Natural killer cell (primary cell): ENCODE data around the gene PTCD3. TPM values are rescaled to one million over a fixed set of nuclear protein-coding genes. Genes with fewer than 3 reads are reported as not detected.
A peak's percentile ranks its signal among the peaks of the same experiment; 100 is the strongest.

ENCODE experiments used
- ATAC-seq, 3 donors: fragments of 150-1000 bp in 2 of 3; fragments of 200-7000 bp in 1 of 3; cut with Tn5 transposase; 1 replicate in 1 of 3; 2 replicates in 2 of 3; pipeline ENCODE4 v1.10.0; 2021; ENCODE audit warnings: mild to moderate bottlenecking in 2 of 3, moderate library complexity in 2 of 3
- DNase-seq, 2 donors: peaks; one replicate each; pipeline versions ENCODE4 v3.0.0 to v3.0.0-alpha.2; 2013 to 2021; ENCODE audit warnings: mixed read lengths in 1 of 2
- H3K27ac ChIP-seq: one replicate; pipeline ENCODE4 v1.5.1; 2013; ENCODE audit warnings: mild to moderate bottlenecking, low read length
- H3K27me3 ChIP-seq: one replicate; pipeline ENCODE4 v1.6.1; 2013; ENCODE audit warnings: low read length; ENCODE audit not compliant: control insufficient read depth, insufficient read depth
- H3K36me3 ChIP-seq: one replicate; pipeline ENCODE4 v1.6.1; 2013; ENCODE audit warnings: low read length; ENCODE audit not compliant: control insufficient read depth, insufficient read depth
- H3K4me1 ChIP-seq: one replicate; pipeline ENCODE4 v1.6.1; 2013; ENCODE audit warnings: low read length; ENCODE audit not compliant: control insufficient read depth, insufficient read depth
- H3K4me3 ChIP-seq: one replicate; pipeline ENCODE4 v1.5.1; 2013; ENCODE audit warnings: low read length
- H3K9me3 ChIP-seq: one replicate; pipeline ENCODE4 v1.6.1; 2013; ENCODE audit warnings: low read length; ENCODE audit not compliant: control insufficient read depth, insufficient read depth
- H3K27ac Mint-ChIP-seq, 2 donors: one replicate each; pipeline ENCODE4 v1.8.0; 2022; ENCODE audit warnings: mild to moderate bottlenecking in 2 of 2, mixed read lengths in 2 of 2, moderate library complexity in 1 of 2
- H3K27me3 Mint-ChIP-seq, 2 donors: one replicate each; pipeline ENCODE4 v1.8.0; 2022; ENCODE audit warnings: low read depth in 2 of 2, mixed read lengths in 2 of 2
- H3K36me3 Mint-ChIP-seq: one replicate; pipeline ENCODE4 v1.8.0; 2022; ENCODE audit warnings: mixed read lengths
- H3K4me1 Mint-ChIP-seq, 2 donors: one replicate each; pipeline ENCODE4 v1.8.0; 2022; ENCODE audit warnings: mixed read lengths in 2 of 2
- H3K4me3 Mint-ChIP-seq: one replicate; pipeline ENCODE4 v1.8.0; 2022; ENCODE audit warnings: mild to moderate bottlenecking, moderate library complexity, mixed read lengths
- H3K9me3 Mint-ChIP-seq, 2 donors: one replicate each; pipeline ENCODE4 v1.8.0; 2022; ENCODE audit warnings: mixed read lengths in 2 of 2
- WGBS: methylation state at CpG from one replicate; pipeline ENCODE4 v1.1.7; 2013; ENCODE audit warnings: missing lambda C conversion rate; ENCODE audit not compliant: insufficient coverage; 5-methylcytosine and 5-hydroxymethylcytosine counted together
- intact Hi-C: fragments of 100-400 bp; cut with micrococcal nuclease; formaldehyde crosslinking; loops from one replicate; pipeline ENCODE4 v1.14.2; 2022
- total RNA-seq, 4 donors: library from RNA; stranded (reverse); fragments of 120-200 nt in 1 of 4; gene quantifications; one replicate each; pipeline versions ENCODE4 v1.2.3 to v1.2.4, GENCODE V29; 2013 to 2022
- TF ChIP-seq, protein P1 (sequence below): fragments of 200-600 bp; IDR thresholded peaks from one replicate; pipeline ENCODE4 v1.8.0; 2022; ENCODE audit warnings: antibody characterized with exemption

Gene PTCD3
- total RNA-seq, 3 donors from 2014 or later (not counting 1 experiment from before 2014, with no cell fraction given): 115 to 146 (median 128) TPM

DNA sequence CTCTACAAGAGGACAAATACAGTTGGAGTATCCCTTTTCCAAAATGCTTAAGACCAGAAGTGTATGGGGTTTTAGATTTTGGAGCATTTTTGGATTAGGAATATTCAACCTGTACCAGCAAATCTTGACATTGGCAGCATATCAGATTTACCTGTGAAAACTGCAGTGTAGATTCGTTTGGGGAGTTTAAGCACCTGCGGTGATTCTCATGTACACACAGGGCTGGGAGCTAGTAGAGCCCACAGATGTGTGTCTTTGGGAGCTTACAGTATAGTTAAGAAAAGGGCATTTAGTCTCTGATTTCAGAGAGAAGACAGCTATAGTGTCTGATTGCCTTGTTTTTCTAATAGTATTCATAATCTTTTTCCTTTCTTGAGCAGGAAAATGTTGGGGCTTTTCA is 30.1 kb downstream of the PTCD3 start:
- Mint-ChIP-seq H3K27me3 (no peaks in the 10 kb centered on the region), H3K4me1 (peaks cover 0 to 7% of the 10 kb centered on the region in 2 donors), H3K9me3 (no peaks in the 10 kb centered on the region), H3K4me3 (no peak overlapping the region), H3K36me3 (peaks cover 52% of the 10 kb centered on the region), H3K27ac (peak overlapping the region in 1 of 2 donors; percentile 20)
- Histone ChIP-seq H3K36me3 (peaks cover 83% of the 10 kb centered on the region), H3K4me1 (no peaks in the 10 kb centered on the region), H3K9me3 (no peaks in the 10 kb centered on the region), H3K27me3 (no peaks in the 10 kb centered on the region), H3K27ac (no peak overlapping the region), H3K4me3 (no peak overlapping the region)
- no peak for ATAC-seq
- no peak for DNase-seq
- 100% methylated on average over 2 of the region's 2 CpGs for WGBS
- TF ChIP-seq, protein P1, sequence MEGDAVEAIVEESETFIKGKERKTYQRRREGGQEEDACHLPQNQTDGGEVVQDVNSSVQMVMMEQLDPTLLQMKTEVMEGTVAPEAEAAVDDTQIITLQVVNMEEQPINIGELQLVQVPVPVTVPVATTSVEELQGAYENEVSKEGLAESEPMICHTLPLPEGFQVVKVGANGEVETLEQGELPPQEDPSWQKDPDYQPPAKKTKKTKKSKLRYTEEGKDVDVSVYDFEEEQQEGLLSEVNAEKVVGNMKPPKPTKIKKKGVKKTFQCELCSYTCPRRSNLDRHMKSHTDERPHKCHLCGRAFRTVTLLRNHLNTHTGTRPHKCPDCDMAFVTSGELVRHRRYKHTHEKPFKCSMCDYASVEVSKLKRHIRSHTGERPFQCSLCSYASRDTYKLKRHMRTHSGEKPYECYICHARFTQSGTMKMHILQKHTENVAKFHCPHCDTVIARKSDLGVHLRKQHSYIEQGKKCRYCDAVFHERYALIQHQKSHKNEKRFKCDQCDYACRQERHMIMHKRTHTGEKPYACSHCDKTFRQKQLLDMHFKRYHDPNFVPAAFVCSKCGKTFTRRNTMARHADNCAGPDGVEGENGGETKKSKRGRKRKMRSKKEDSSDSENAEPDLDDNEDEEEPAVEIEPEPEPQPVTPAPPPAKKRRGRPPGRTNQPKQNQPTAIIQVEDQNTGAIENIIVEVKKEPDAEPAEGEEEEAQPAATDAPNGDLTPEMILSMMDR: no peak
- intact Hi-C loops: no loop called here

DNA sequence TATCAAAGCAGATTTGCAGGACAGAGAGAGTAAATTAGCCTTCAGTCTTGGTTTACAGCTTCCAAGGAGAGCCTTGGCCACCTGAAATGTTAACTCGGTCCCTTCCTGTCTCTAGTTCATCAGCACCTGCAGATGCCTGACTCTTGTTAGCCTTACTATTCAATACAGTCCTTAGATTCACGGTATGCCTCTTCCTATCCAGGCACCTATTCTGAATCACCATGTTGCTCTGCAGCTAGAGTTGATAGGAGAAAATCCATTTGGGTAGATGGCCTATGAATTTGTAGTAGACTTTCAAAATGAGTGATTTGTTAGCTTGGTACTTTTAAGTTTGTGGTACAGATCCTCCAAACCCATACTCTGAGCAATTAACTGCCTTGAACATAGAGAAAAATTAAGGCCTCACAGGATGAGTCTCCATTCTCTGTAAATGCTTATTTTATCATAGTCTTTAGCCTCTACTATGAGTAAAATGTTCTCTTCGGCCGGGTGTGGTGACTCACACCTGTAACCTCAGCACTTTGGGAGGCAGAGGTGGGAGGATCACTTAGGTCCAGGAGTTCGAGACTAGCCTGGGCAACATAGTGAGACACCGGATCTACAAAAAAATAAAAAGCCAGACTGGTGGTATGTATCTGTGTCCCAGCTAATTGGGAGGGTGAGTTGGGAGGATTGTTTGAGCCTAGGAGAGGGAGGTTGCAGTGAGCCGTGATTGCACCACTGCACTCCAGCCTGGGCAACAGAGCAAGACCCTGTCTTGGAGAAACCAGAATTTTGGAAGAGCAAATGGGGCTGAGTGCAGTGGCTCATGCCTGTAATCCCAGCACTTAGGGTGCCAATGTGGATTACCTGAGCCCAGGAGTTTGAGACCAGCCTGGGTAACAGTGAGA is 32.9 kb downstream of the PTCD3 start:
- TF ChIP-seq, protein P1: no peak
- DNase-seq (no peak), ATAC-seq (no peak)
- Mint-ChIP-seq H3K27me3 (no peaks in the 10 kb centered on the region), H3K4me1 (peaks cover 0 to 7% of the 10 kb centered on the region in 2 donors), H3K9me3 (no peaks in the 10 kb centered on the region), H3K36me3 (peaks cover 32% of the 10 kb centered on the region), H3K4me3 (no peak overlapping the region), H3K27ac (peak overlapping the region; percentile 22 to 67)
- H3K9me3 ChIP-seq: no peaks in the 10 kb centered on the region
- peaks cover 68% of the 10 kb centered on the region for H3K36me3 ChIP-seq
- H3K4me1 ChIP-seq: no peaks in the 10 kb centered on the region
- no peak overlapping the region for H3K4me3 ChIP-seq
- no peaks in the 10 kb centered on the region for H3K27me3 ChIP-seq
- H3K27ac ChIP-seq: no peak overlapping the region
- intact Hi-C loops: no loop called here
- WGBS: 94% methylated on average over 6 of the region's 7 CpGs

DNA sequence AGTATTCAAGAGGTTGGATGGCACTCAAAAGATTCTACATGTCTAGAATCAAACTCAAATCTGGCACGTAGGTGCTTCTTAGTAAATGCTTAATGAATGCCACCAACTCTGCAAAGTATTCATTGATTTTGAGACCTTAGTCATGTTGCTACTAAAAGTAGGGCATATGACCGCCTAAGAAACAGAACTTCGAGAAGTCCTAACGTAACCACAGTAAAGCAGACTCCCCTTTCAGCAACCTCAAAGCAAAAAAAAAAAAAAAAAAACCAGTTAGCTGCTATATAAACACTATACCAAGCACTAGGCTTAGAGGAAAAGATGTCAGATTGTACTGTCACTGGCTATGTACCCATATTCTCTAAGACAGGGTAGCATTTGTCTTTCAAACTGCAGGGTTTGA is 33.9 kb downstream of the PTCD3 start:
- DNase-seq (peak in 1 of 2 donors; percentile 29), ATAC-seq (no peak)
- WGBS: 52% methylated on average over 4 of the region's 4 CpGs
- TF ChIP-seq, protein P1: no peak
- Mint-ChIP-seq H3K9me3 (no peaks in the 10 kb centered on the region), H3K27ac (peak overlapping the region in 1 of 2 donors; percentile 5), H3K36me3 (peaks cover 25% of the 10 kb centered on the region), H3K4me1 (peaks cover 0 to 7% of the 10 kb centered on the region in 2 donors), H3K27me3 (no peaks in the 10 kb centered on the region), H3K4me3 (no peak overlapping the region)
- no peaks in the 10 kb centered on the region for H3K9me3 ChIP-seq
- no peak overlapping the region for H3K27ac ChIP-seq
- no peaks in the 10 kb centered on the region for H3K27me3 ChIP-seq
- H3K36me3 ChIP-seq: peaks cover 68% of the 10 kb centered on the region
- intact Hi-C loops: no loop called here
- no peaks in the 10 kb centered on the region for H3K4me1 ChIP-seq
- no peak overlapping the region for H3K4me3 ChIP-seq
